Islet precursor cell (in vitro differentiated cells): Measurements from ENCODE around the gene SEC23IP.
"Not testable (repeated sequence)": the region's sequence is repeated elsewhere in the genome, so short reads cannot be mapped to it uniquely, and the experiment has no call there.

Source experiments
- DNase-seq: peaks from one replicate; pipeline ENCODE4 v3.0.0-alpha.2; 2018

Gene SEC23IP

GRCh38 chr10:119892188-119893065 is at the start of gene SEC23IP:
Gene SEC23IP (plus strand): TSS chr10:119892730. CDS start chr10:119892783, 53 bp downstream.
- DNase-seq: peak; percentile 98

- DNase-seq: no peak
Measured at GRCh38 chr10:119845656-119846055, 46.9 kb upstream of the SEC23IP start.

GRCh38 chr10:119849031-119849789 is 43.3 kb upstream of the SEC23IP start:
- DNase-seq: no peak

- DNase-seq: no peak
Measured at GRCh38 chr10:119849944-119850343, 42.6 kb upstream of the SEC23IP start.

GRCh38 chr10:119852277-119852676 is 40.3 kb upstream of the SEC23IP start:
- DNase-seq: no peak

- no peak for DNase-seq
Measured at GRCh38 chr10:119852822-119853221, 39.7 kb upstream of the SEC23IP start.

- no peak for DNase-seq
Measured at GRCh38 chr10:119853574-119853973, 39.0 kb upstream of the SEC23IP start.

GRCh38 chr10:119858063-119858462 is 34.5 kb upstream of the SEC23IP start:
- DNase-seq: no peak

GRCh38 chr10:119859420-119860258 is 32.9 kb upstream of the SEC23IP start:
- no peak for DNase-seq

GRCh38 chr10:119860866-119861607 is 31.5 kb upstream of the SEC23IP start:
- no peak for DNase-seq

- DNase-seq: no peak
Measured at GRCh38 chr10:119862524-119862923, 30.0 kb upstream of the SEC23IP start.

- DNase-seq: no peak
Measured at GRCh38 chr10:119863951-119864565, 28.5 kb upstream of the SEC23IP start.

- DNase-seq: no peak
Measured at GRCh38 chr10:119865699-119866240, 26.8 kb upstream of the SEC23IP start.

GRCh38 chr10:119867317-119867716 is 25.2 kb upstream of the SEC23IP start:
- no peak for DNase-seq

GRCh38 chr10:119869398-119869797 is 23.1 kb upstream of the SEC23IP start:
- DNase-seq: not testable (repeated sequence)

- peak; percentile 84 for DNase-seq
Measured at GRCh38 chr10:119871881-119872609, 20.5 kb upstream of the SEC23IP start.

- no peak for DNase-seq
Measured at GRCh38 chr10:119872610-119872859, 20.0 kb upstream of the SEC23IP start, which contains the start of gene MCMBP. Gene MCMBP (minus strand): TSS chr10:119872843. CDS start chr10:119872584, 259 bp downstream.

GRCh38 chr10:119872860-119873681 is 19.5 kb upstream of the SEC23IP start:
- peak; percentile 89 for DNase-seq

GRCh38 chr10:119878524-119878923 is 14.0 kb upstream of the SEC23IP start:
- DNase-seq: no peak
